HG02885 (cell line): ENCODE results near the gene CATSPER3.

Source experiments
- ATAC-seq: cut with Tn5 transposase; IDR thresholded peaks from one replicate; pipeline ENCODE4 v1.9.1; 2021; ENCODE audit warnings: mild to moderate bottlenecking; ENCODE audit not compliant: unreplicated experiment, poor library complexity

CATSPER3 gene

GRCh38 chr5:134967607-134968006, at the start of gene CATSPER3:
CATSPER3 (plus strand) TSS chr5:134967907; CDS start chr5:134967992, 85 bp downstream.
- no peak for ATAC-seq

DNA sequence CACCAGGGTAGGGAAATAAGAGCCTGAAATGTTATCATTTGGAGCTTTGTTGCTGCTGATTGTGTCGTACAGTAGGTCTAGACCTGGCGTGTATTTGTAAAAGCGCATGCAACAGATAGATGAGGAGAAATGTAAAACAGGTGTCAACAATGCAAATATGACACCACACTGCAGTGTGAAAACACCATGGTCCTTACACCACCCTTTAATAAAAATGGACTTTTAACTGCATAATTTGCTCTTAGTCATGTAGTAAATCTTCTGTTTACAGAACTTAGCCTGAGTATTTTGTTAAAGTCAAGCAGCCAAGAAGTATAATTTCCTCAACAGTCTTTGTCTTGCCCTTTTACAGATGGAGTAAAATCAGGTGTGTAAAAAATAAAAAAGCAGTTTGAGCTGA, 48.8 kb upstream of the CATSPER3 start:
- no peak for ATAC-seq

DNA sequence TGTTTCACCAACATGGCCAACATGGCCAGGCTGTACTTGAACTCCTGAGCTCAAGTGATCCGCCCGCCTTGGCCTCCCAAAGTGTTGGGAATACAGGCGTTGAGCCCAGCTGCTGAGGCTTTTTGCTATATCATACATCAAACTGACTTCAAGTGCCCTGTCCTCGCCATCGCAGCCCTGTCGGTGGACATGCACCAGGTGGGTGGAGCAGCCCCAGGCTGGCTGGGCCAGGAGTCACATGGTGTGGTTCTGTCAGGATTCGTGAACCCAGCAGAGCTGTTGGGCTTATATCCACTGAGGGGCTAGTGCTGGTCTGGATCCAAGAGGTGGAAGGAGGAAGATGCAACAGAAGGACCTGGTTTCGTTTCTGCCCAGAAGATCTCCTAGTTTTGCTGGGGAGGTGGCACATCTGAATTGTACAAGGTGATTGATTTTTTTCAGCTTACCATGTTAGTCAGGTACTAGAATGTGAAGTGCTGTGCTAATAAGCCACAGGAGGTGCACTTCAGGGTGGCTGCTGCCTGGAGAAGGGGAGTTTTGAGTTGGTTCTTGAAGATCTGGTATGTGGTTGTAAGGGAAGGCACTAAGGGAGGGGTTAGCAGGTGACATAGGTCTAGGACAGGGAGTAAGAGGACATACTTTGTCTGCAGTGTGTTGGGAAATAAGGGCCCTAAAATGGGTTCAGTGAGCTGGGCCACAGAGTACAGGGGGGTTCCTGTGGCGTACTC, 46.7 kb upstream of the CATSPER3 start:
- ATAC-seq: no peak

DNA sequence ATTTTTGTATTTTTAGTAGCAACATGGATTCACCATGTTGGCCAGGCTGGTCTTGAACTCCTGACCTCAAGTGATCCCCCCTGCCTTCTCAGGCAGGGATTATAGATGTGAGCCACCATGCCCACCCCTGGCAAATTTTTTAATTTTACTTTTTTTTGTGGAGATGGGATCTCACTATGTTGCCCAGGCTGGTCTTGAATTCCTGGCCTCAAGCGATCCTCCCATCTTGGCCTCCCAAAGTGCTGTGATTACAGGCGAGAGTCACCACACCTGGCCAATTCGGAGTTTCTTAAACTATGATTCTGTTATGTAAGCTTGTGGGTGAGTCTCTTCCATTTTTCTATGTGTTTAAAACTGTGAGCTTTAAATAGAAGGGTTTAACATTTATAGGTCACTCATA, 35.2 kb upstream of the CATSPER3 start:
- no peak for ATAC-seq

GRCh38 chr5:134934202-134934601, 33.5 kb upstream of the CATSPER3 start:
- ATAC-seq: no peak

DNA sequence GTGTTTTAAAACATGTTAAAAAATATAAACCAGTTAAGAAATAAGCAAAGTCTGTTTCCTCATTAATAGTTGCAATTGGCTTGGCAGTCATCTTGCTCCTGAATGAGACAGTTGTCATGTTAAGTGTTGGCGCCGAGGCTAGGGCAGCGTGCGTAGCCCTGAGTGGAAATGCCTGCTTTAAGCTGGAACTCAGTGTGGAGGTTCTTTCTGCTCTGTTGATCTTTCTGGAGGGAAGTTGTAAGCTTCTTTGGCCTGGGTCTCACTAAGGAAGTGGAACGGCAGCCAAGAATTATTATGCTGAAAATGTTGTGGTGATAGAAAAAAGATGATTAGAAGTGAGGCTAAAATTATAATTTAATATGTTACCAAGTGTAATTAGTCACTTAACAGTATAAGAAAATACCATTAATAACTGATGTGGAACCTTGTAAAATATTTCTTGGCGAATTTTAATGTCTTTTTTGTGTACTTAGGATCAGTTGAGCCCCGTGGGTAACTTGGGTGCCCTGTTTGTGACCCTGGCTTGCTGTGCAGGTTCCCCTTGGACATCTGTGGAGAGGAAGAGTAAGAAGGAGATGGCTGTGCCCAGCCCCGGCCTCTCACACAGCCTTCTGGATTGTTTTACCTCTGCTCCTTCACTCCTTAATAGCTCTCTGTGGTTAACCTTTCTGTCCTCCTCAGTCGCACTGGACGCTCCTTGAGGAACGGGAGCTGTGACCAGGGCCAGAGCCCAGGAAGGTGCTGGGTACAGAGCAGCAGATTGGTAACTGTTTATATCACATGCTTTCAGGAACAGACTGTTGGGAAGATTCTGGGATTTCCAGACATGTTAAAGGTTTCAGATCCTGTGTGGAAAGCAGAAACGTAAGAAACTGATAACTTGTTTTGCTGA, 31.8 kb upstream of the CATSPER3 start:
- ATAC-seq: no peak

- ATAC-seq: no peak
These were observed 30.2 kb upstream of the CATSPER3 start for GRCh38 chr5:134937526-134937925.

GRCh38 chr5:134938030-134938429, 29.7 kb upstream of the CATSPER3 start:
- ATAC-seq: no peak

- no peak for ATAC-seq
These were observed 28.2 kb upstream of the CATSPER3 start for GRCh38 chr5:134939500-134939899.

DNA sequence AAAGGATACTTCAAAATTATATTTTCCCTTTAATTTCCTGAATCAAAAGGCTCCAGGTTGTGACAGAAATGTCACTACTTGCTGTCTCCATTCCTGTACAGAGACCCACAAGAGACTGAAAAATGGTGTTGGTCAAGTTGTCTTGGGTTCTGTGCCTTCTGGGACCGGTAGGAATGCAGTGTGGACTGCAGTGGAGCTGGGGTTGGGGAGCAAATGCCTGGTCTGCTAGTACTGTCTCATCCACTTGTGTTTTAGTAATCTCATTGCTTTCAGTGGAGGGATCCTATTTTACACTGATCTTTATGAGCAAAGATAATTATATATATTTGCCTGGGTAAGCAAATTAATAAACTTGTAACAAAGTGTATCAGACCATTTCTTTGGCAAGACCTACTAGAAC, 24.2 kb upstream of the CATSPER3 start:
- ATAC-seq: no peak

DNA sequence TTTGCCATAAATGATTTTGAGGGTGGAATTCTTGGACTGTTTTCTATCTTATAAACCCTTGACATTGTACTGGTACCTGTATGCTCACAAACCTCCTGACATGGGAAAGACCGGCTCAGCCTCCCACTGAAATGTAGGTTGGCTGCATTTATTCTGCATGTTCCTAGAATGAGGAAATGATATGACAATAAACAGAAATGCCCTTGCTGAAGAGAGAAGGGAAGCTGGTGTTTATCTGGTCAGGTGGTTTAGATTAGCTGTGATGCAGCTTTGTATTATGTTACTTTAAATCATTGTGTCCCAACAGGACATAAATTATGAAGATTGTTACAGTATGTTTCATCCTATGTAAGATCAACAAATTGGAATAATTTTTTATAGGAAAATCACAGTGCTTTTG, 23.1 kb upstream of the CATSPER3 start:
- ATAC-seq: no peak

DNA sequence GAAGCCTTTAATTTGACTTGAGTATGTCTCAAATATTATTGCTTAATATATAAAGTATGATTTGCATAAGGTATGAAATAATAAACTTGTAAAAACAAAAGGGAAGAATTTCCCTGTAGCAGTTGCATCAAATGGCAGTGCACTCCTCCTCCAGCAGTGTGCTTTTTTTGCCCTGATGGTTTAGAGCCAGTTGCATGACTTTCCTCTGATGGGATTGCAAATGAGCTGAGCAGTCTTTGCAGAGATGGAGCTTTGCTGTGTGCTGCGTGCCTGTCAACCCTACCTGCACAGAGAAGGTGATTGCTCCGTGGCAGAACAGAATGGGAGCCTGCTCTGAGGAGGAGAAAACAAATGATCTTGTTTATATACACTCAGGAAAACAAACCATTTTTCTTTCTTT, 22.7 kb upstream of the CATSPER3 start:
- ATAC-seq: no peak

- no peak for ATAC-seq
These were observed 18.8 kb upstream of the CATSPER3 start for GRCh38 chr5:134948911-134949310.

- no peak for ATAC-seq
These were observed 18.4 kb upstream of the CATSPER3 start for GRCh38 chr5:134949316-134949715.

- ATAC-seq: no peak
These were observed 9.6 kb upstream of the CATSPER3 start for GRCh38 chr5:134957920-134958608.

DNA sequence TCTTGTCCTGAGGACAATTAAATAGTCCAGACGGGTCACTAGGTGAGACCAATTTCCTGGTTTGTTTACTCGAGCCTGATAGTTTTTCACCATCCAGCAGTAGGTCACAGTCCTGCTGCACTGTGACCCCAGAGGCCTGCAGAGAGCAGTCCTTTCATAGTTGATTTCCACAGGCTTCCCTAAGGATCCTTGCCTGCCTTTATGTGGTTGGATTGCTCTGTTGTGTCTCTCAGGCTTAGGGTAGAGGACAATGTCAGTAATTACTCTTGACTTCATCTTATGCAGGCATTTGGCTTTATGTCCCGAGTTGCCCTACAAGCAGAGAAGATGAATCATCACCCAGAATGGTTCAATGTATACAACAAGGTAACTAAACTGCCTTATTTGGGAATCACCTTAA, 9.0 kb upstream of the CATSPER3 start:
- no peak for ATAC-seq

DNA sequence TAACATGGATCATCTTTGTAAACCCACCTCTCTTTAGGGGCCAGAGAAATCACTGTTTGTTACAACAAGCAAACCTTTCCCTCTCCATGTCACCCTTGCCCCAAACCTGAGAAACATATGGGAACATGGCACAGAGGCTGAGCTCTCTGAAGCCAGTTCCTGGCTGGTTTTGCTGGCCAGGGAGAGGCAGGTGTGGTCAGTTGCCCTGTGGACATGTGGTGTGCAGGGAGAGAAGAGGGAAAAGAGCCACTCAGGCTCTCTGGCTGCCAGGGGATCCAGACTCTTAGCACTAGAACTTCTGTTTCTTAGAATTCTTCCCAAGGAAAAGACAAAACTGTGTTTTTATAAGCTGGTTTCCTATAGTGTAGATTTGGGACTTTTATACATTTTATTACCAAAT, 4.6 kb upstream of the CATSPER3 start:
- ATAC-seq: no peak

DNA sequence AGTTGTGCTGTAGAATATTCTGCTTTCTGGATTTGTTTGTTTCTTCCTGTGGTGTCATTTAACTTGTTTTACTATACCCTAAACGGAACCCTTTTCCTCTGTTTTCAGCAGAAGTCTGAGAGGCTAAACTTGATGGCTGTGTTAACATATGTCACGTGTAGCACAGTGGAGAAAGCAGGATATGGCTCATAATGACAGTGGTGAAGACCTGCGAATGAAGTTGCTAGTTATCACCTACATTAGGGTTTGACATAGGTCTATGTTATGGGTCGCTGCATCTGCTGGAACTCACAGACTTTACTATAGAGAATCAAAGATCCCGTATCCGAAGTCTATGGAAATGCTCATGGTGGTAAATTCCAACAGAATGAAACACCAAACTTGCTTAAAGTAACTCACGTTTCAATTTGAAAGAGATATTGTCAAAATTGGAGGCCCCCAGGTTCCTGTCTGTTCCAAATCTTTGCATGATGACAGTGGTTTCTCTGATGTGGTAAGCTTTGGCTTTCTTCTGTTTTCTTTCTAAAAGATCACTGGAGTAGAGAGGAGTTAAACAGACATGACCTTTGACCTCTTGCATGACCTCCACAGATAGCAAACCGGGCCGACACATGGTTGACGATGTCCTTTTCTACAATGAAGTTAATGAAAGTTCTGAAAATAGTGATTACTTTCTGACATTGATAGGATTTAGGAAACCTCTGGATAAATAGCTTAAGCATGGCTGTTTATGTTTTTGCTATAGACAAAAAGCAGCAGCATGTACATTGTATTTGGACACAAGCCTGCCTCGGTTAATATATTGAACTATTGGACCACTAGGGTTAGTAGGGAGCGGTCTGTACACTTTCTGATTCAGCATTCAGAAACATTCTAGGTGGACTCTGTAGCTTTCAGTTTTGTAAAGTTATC, 3.1 kb upstream of the CATSPER3 start:
- no peak for ATAC-seq

GRCh38 chr5:134965271-134965825, 2.4 kb upstream of the CATSPER3 start:
- ATAC-seq: no peak

DNA sequence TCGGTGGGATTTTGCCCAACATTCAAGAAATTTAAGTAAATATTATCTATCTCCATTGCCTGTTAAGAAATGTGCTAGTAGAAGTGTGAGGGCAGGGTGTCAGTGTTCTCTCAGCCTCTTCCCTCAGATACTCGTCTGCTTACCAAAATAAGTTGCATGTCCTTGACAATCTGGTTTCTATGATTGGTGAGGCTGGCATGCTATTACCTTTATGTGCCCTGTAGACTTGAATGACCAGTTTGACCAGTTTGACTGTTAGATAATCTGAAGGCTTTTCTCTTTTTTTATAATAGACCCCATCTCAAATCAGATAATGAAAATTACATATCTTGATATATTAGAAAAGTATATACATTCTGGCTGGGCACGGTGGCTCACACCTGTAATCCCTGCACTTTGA, 348 bp downstream of the CATSPER3 start:
- ATAC-seq: no peak
